Endothelial cell of umbilical vein (primary cell): ENCODE measurements around the gene ACKR3. TPM values are rescaled to one million over a fixed set of nuclear protein-coding genes. Genes with fewer than 3 reads are reported as not detected.

Experiments used
- BruUV-seq: library from RNA; stranded (reverse); fragments of 400-500 nt; replicated peaks from 2 replicates; lab custom pipeline; 2021; lab: Mats Ljungman, UMichigan
- CTCF ChIA-PET: fragments of 300-600, 350-600 bp; sonication (Branson Sonifier 250); formaldehyde crosslinking; loops from one replicate; lab custom pipeline; 2021; ENCODE audit warnings: antibody characterized with exemption, inconsistent platforms; lab: Charles Lee
- POLR2A ChIA-PET: fragments of 300-600, 350-600 bp; sonication (Branson Sonifier 250); formaldehyde crosslinking; loops from one replicate; lab custom pipeline; 2021; ENCODE audit warnings: antibody characterized with exemption, inconsistent platforms; lab: Charles Lee
- DNase-seq: peaks from one replicate; pipeline ENCODE4 v3.0.0-alpha.2; 2011; ENCODE audit warnings: low read depth, low spot score
- FAIRE-seq: peaks from 2 replicates; lab custom pipeline; 2011; peaks lifted over from hg19 to GRCh38; lab: Jason Lieb, UNC
- H2AFZ ChIP-seq: 2 replicates; pipeline ENCODE4 v1.6.0; 2012; ENCODE audit warnings: low read depth, low read length, control low read depth, inconsistent platforms
- H3K27ac ChIP-seq: 2 replicates; pipeline ENCODE4 v1.5.1; 2011; ENCODE audit warnings: low read depth, mild to moderate bottlenecking, control low read depth, low read length, moderate library complexity; ENCODE audit not compliant: insufficient read depth
- H3K27me3 ChIP-seq, 2 experiments: 2 replicates each; pipeline versions ENCODE4 v1.6.0 to v1.6.1; 2011; ENCODE audit warnings: low read length in 2 of 2, mixed read lengths in 1 of 2; ENCODE audit not compliant: control insufficient read depth in 2 of 2, insufficient read depth in 2 of 2
- H3K36me3 ChIP-seq, 2 experiments: 2 replicates in 1 of 2; 3 replicates in 1 of 2; pipeline ENCODE4 v1.5.1; 2011; ENCODE audit warnings: low read length in 2 of 2, mild to moderate bottlenecking in 1 of 2, moderate library complexity in 1 of 2; ENCODE audit not compliant: control insufficient read depth in 2 of 2, insufficient read depth in 2 of 2; ENCODE audit errors: extremely low read depth in 1 of 2
- H3K4me1 ChIP-seq: 3 replicates; pipeline ENCODE4 v1.5.1; 2011; ENCODE audit warnings: mild to moderate bottlenecking, low read length; ENCODE audit not compliant: control insufficient read depth, insufficient read depth; ENCODE audit errors: extremely low read depth
- H3K4me2 ChIP-seq: 2 replicates; pipeline ENCODE4 v1.6.1; 2011; ENCODE audit warnings: low read length, control low read depth, mixed read lengths; ENCODE audit not compliant: insufficient read depth
- H3K4me3 ChIP-seq, 3 experiments: fragments of 200-600 bp in 1 of 3; sonication (generic), shearing (Covaris generic) in 1 of 3; replicated peaks in 1 of 3; 2 replicates each; pipeline ENCODE4 v1.5.1; 2011 to 2016; ENCODE audit warnings: control low read depth in 3 of 3, low read length in 3 of 3, mild to moderate bottlenecking in 2 of 3, inconsistent platforms in 1 of 3, low read depth in 1 of 3, moderate library complexity in 1 of 3; ENCODE audit not compliant: insufficient read depth in 1 of 3
- H3K79me2 ChIP-seq: 2 replicates; pipeline ENCODE4 v1.6.0; 2012; ENCODE audit warnings: low read length, inconsistent platforms; ENCODE audit not compliant: control insufficient read depth, insufficient read depth
- H3K9ac ChIP-seq: replicated peaks from 2 replicates; pipeline ENCODE3; 2011; ENCODE audit warnings: low read length, control low read depth; ENCODE audit not compliant: insufficient read depth; ENCODE audit errors: extremely low read depth
- H3K9me1 ChIP-seq: replicated peaks from 3 replicates; pipeline ENCODE4 v1.6.0; 2011; ENCODE audit warnings: mild to moderate bottlenecking, low read length; ENCODE audit not compliant: control insufficient read depth, insufficient read depth; ENCODE audit errors: extremely low read depth
- H3K9me3 ChIP-seq: replicated peaks from 2 replicates; pipeline ENCODE4 v1.5.1; 2012; ENCODE audit warnings: low read length, inconsistent platforms; ENCODE audit not compliant: control insufficient read depth, insufficient read depth
- H4K20me1 ChIP-seq: replicated peaks from 2 replicates; pipeline ENCODE3; 2011; ENCODE audit warnings: mild to moderate bottlenecking, low read length; ENCODE audit not compliant: control insufficient read depth, insufficient read depth; ENCODE audit errors: extremely low read depth
- EZH2 ChIP-seq: IDR thresholded peaks from 2 replicates; pipeline ENCODE4 v1.6.1; 2012; ENCODE audit warnings: borderline replicate concordance, low read depth, mild to moderate bottlenecking, moderate library complexity, low read length, inconsistent platforms; ENCODE audit not compliant: severe bottlenecking
- FOS ChIP-seq: IDR thresholded peaks from 2 replicates; pipeline ENCODE4 v1.6.1; 2011; ENCODE audit warnings: mild to moderate bottlenecking, low read length, moderate library complexity, borderline replicate concordance; ENCODE audit not compliant: insufficient read depth
- GATA2 ChIP-seq: IDR thresholded peaks from 2 replicates; pipeline ENCODE4 v1.7.0; 2011; ENCODE audit warnings: low read depth, mild to moderate bottlenecking, moderate library complexity, mixed read lengths, low read length; ENCODE audit not compliant: insufficient read length, insufficient read depth
- JUN ChIP-seq: IDR thresholded peaks from 2 replicates; pipeline ENCODE4 v1.6.1; 2011; ENCODE audit warnings: borderline replicate concordance, low read depth; ENCODE audit not compliant: insufficient read length, insufficient read depth
- MYC ChIP-seq: IDR thresholded peaks from one replicate; pipeline ENCODE4 v1.6.1; 2011; ENCODE audit warnings: mild to moderate bottlenecking, low read depth, low read length
- POLR2A ChIP-seq: IDR thresholded peaks from 2 replicates; pipeline ENCODE4 v1.6.1; 2012; ENCODE audit warnings: low read depth, mild to moderate bottlenecking, control low read depth, low read length
- POLR2AphosphoS5 ChIP-seq: IDR thresholded peaks from 2 replicates; pipeline ENCODE4 v1.6.1; 2012; ENCODE audit warnings: low read depth, mild to moderate bottlenecking, control low read depth, low read length, moderate library complexity; ENCODE audit not compliant: insufficient read depth
- dilution Hi-C: fragments of 300-500 bp; cut with MboI; formaldehyde crosslinking; loops from one replicate; pipeline ENCODE4 v1.15.0; 2019; ENCODE audit warnings: low sequenced_read_pairs; ENCODE audit not compliant: extremely low pct_ligation_motif_present
- intact Hi-C: fragments of 100-400 bp; cut with micrococcal nuclease; formaldehyde crosslinking; loops from one replicate; pipeline ENCODE4 v1.10.0; 2022
- polyA plus RNA-seq, 4 experiments: library from polyadenylated mRNA; depleted of rRNA in 3 of 4; stranded (reverse) in 3 of 4; unstranded in 1 of 4; fragments of >200 nt; gene quantifications; 2 replicates each; pipeline versions ENCODE4 v1.2.1 to v1.2.3, GENCODE V29; 2011 to 2012; ENCODE audit warnings: missing spikeins in 1 of 4
- total RNA-seq: library from RNA; stranded (reverse); gene quantifications from 2 replicates; pipeline ENCODE4 v1.2.3, GENCODE V29; 2021
- TF ChIP-seq, protein P1 (sequence below), 2 donors: IDR thresholded peaks; 1 replicate in 1 of 2; 2 replicates in 1 of 2; pipeline ENCODE4 v1.5.1; 2011; ENCODE audit warnings: low read length in 2 of 2, mild to moderate bottlenecking in 2 of 2, moderate library complexity in 2 of 2, control low read depth in 1 of 2, inconsistent platforms in 1 of 2, low read depth in 1 of 2; ENCODE audit not compliant: insufficient read depth in 1 of 2; ENCODE audit errors: extremely low read depth in 1 of 2
- TF ChIP-seq, protein P2 (sequence below): IDR thresholded peaks from 2 replicates; pipeline ENCODE4 v1.6.1; 2011; ENCODE audit not compliant: insufficient read depth, insufficient read length

The ACKR3 gene
- total and polyA plus RNA-seq, 2 donors (not counting 3 experiments of a cell fraction or from before 2014, with no cell fraction given), result 31.1 to 428 TPM

DNA sequence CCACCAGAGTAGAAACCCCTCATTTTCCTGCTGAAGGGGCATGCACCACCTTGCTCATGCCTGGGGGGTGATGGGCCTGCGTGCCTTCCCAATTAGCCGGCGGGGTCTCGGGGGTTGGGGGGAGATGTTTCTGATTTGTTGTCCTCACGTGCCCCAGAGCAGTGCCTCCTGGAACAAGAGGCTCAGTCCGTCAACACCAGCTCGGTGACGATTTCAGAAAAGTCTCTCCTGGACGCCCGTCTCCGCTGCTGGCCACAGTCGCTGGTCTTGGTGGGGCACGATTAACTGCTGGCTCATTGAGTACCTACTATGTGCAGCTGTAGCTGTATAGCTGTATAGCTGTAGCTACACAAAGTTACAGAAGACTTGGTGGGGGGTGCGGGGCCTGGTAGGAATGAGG lies 4.4 kb downstream of the ACKR3 start:
- peaks cover 35% of the 10 kb centered on the region for H3K79me2 ChIP-seq
- CTCF ChIA-PET, result interaction anchor here (0.7 kb wide), 1 partner anchor 62 kb away, joined by 3 read pairs; no protein-coding TSS in a partner anchor
- DNase-seq, result peak; percentile 18
- intact Hi-C loops (loop anchor here (5.0 kb wide), 1 partner anchor 407 kb away; the partner anchor contains the start of gene GBX2), dilution Hi-C loops (no loop called here)
- H3K4me3 ChIP-seq, result no peak overlapping the region
- no peak overlapping the region for H3K9ac ChIP-seq
- no TSS peak for BruUV-seq
- H3K4me1 ChIP-seq, result peaks cover 73% of the 10 kb centered on the region
- no peaks in the 10 kb centered on the region for H3K27me3 ChIP-seq
- no peak overlapping the region for H2AFZ ChIP-seq
- no peaks in the 10 kb centered on the region for H3K9me1 ChIP-seq
- peak overlapping the region; percentile 7 for H3K4me2 ChIP-seq
- no peaks in the 10 kb centered on the region for H3K9me3 ChIP-seq
- H4K20me1 ChIP-seq, result no peaks in the 10 kb centered on the region
- TF ChIP-seq FOS (no peak), JUN (no peak), POLR2A (no peak), EZH2 (no peak), GATA2 (no peak), MYC (no peak), POLR2AphosphoS5 (no peak)
- TF ChIP-seq, protein P1, sequence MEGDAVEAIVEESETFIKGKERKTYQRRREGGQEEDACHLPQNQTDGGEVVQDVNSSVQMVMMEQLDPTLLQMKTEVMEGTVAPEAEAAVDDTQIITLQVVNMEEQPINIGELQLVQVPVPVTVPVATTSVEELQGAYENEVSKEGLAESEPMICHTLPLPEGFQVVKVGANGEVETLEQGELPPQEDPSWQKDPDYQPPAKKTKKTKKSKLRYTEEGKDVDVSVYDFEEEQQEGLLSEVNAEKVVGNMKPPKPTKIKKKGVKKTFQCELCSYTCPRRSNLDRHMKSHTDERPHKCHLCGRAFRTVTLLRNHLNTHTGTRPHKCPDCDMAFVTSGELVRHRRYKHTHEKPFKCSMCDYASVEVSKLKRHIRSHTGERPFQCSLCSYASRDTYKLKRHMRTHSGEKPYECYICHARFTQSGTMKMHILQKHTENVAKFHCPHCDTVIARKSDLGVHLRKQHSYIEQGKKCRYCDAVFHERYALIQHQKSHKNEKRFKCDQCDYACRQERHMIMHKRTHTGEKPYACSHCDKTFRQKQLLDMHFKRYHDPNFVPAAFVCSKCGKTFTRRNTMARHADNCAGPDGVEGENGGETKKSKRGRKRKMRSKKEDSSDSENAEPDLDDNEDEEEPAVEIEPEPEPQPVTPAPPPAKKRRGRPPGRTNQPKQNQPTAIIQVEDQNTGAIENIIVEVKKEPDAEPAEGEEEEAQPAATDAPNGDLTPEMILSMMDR (IDR thresholded peaks at IDR 0.05; ENCODE audit: extremely low read depth in 1 of 2, insufficient read depth in 1 of 2, low read depth in 1 of 2, low read length in 2 of 2), result no peak
- TF ChIP-seq, protein P2, sequence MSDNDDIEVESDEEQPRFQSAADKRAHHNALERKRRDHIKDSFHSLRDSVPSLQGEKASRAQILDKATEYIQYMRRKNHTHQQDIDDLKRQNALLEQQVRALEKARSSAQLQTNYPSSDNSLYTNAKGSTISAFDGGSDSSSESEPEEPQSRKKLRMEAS, result no peak
- H3K27ac ChIP-seq, result no peak overlapping the region
- FAIRE-seq, result no peak
- H3K36me3 ChIP-seq, result peaks cover 0 to 2% of the 10 kb centered on the region in 2 experiments
- POLR2A ChIA-PET, result interaction anchor here (0.6 kb wide), 1 partner anchor 447 kb away, joined by 6 read pairs; no protein-coding TSS in a partner anchor
